Breast epithelium (tissue), 4 donors: ENCODE data around the gene PTPRA. TPM values are rescaled to one million over a fixed set of nuclear protein-coding genes. Genes with fewer than 3 reads are reported as not detected.

Source experiments
- DNase-seq, 2 donors: peaks; one replicate each; pipeline ENCODE4 v3.0.0-alpha.2; 2019; ENCODE audit warnings: low spot score in 2 of 2
- H3K27ac ChIP-seq, 2 donors: fragments of 200-600 bp; sonication (generic) in 1 of 2; one replicate each; pipeline ENCODE4 v1.5.1; 2016 to 2019; ENCODE audit warnings: mild to moderate bottlenecking in 1 of 2
- H3K27me3 ChIP-seq, 2 donors: fragments of 200-600 bp; sonication (generic) in 1 of 2; one replicate each; pipeline versions ENCODE4 v1.5.1 to v1.6.0; 2017 to 2019; ENCODE audit warnings: control low read depth in 1 of 2, mild to moderate bottlenecking in 1 of 2
- H3K36me3 ChIP-seq: fragments of 200-600 bp; one replicate; pipeline ENCODE4 v1.5.1; 2019
- H3K4me1 ChIP-seq, 2 donors: fragments of 200-600 bp; sonication (generic); one replicate each; pipeline ENCODE4 v1.5.1; 2016 to 2019; ENCODE audit warnings: control low read depth in 1 of 2
- H3K4me3 ChIP-seq, 3 donors: fragments of 200-600 bp; sonication (generic); 1 replicate in 2 of 3; 2 replicates in 1 of 3; pipeline ENCODE4 v1.5.1; 2016 to 2019; ENCODE audit warnings: mild to moderate bottlenecking in 3 of 3, moderate library complexity in 2 of 3
- H3K9me3 ChIP-seq, 2 donors: fragments of 200-600 bp; sonication (generic) in 1 of 2; one replicate each; pipeline ENCODE4 v1.5.1; 2016 to 2019; ENCODE audit warnings: control low read depth in 1 of 2
- POLR2A ChIP-seq: fragments of 450-650 bp; IDR thresholded peaks from one replicate; pipeline ENCODE4 v1.6.1; 2016; ENCODE audit warnings: antibody characterized with exemption, mild to moderate bottlenecking, moderate library complexity
- POLR2AphosphoS5 ChIP-seq, 3 donors: sonication (generic); formaldehyde crosslinking; IDR thresholded peaks; one replicate each; pipeline ENCODE4 v1.6.1; 2017; ENCODE audit warnings: antibody characterized with exemption in 3 of 3
- intact Hi-C: fragments of 100-400 bp; cut with DNase I; formaldehyde crosslinking; loops from one replicate; pipeline ENCODE4 v1.15.1; 2023; ENCODE audit warnings: low total_unique reads
- total RNA-seq, 3 donors: library from RNA; depleted of rRNA; stranded (reverse); fragments of >200 nt; gene quantifications; one replicate each; pipeline ENCODE4 v1.1.0, GENCODE V29; 2016
- TF ChIP-seq, protein P1 (sequence below), 3 donors: fragments of 450-650 bp; IDR thresholded peaks; one replicate each; pipeline ENCODE4 v1.5.1; 2016 to 2017; ENCODE audit warnings: antibody characterized with exemption in 3 of 3, mild to moderate bottlenecking in 3 of 3, moderate library complexity in 3 of 3

Gene PTPRA
- total RNA-seq, 3 donors from 2014 or later, result 89.1 to 102 (median 96.0) TPM

DNA sequence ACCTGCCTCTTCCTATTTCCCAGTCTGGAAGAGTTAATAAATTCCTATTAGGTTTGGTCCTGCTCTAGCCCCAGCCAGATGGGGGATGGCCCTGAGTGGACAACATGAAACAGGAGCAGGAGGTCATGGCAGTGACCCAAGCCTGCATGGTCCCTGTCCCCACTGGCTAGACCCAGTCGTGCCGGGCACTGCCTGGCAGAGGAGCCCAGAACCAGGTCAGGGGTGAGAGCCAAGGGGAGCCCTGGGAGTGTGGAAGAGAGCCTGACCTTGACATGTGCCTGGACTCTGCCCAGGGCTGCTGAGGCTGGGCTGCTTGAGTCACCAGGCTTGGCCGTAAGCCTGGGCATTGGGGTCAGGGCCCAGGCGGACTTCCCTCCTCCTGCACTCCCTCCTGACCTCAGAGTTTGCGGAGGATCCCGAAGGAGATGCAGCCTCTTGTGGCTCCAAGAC, 207.7 kb downstream of the PTPRA start:
- Histone ChIP-seq H3K27ac (no peak overlapping the region), H3K27me3 (peaks cover 3 to 18% of the 10 kb centered on the region in 2 donors), H3K36me3 (no peaks in the 10 kb centered on the region), H3K4me3 (no peak overlapping the region), H3K9me3 (no peaks in the 10 kb centered on the region), H3K4me1 (no peaks in the 10 kb centered on the region)
- TF ChIP-seq POLR2AphosphoS5 (IDR thresholded peaks at IDR 0.05) (no peak), POLR2A (no peak)
- TF ChIP-seq, protein P1, sequence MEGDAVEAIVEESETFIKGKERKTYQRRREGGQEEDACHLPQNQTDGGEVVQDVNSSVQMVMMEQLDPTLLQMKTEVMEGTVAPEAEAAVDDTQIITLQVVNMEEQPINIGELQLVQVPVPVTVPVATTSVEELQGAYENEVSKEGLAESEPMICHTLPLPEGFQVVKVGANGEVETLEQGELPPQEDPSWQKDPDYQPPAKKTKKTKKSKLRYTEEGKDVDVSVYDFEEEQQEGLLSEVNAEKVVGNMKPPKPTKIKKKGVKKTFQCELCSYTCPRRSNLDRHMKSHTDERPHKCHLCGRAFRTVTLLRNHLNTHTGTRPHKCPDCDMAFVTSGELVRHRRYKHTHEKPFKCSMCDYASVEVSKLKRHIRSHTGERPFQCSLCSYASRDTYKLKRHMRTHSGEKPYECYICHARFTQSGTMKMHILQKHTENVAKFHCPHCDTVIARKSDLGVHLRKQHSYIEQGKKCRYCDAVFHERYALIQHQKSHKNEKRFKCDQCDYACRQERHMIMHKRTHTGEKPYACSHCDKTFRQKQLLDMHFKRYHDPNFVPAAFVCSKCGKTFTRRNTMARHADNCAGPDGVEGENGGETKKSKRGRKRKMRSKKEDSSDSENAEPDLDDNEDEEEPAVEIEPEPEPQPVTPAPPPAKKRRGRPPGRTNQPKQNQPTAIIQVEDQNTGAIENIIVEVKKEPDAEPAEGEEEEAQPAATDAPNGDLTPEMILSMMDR (IDR thresholded peaks at IDR 0.05), result no peak
- intact Hi-C loops, result no loop called here
- DNase-seq, result no peak

DNA sequence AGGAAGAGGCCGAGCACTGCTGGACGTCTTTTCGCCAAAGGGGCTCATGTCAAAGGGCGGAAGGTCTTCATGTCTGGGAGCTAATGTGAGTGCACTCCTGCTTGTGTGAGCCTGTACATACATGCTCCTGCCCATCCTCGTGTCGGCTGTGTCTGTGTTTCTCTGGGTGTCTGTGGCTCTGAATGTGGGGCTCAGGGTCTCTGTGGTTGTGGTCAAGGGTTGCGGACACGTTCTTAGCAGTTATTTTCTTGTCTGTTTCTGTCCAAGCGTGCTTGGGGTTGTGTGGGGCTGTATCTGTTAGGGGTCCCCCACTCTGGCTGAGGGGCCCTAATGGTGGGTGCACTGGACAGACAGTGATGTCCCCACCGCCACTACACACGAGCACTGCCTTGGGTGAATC, 208.4 kb downstream of the PTPRA start:
- TF ChIP-seq POLR2A (no peak), POLR2AphosphoS5 (IDR thresholded peaks at IDR 0.05) (no peak)
- TF ChIP-seq, protein P1 (IDR thresholded peaks at IDR 0.05), result no peak
- no peaks in the 10 kb centered on the region for H3K9me3 ChIP-seq
- H3K36me3 ChIP-seq, result no peaks in the 10 kb centered on the region
- no peak overlapping the region for H3K27ac ChIP-seq
- no peak overlapping the region for H3K4me3 ChIP-seq
- intact Hi-C loops, result no loop called here
- no peaks in the 10 kb centered on the region for H3K4me1 ChIP-seq
- H3K27me3 ChIP-seq, result peaks cover 3 to 18% of the 10 kb centered on the region in 2 donors
- no peak for DNase-seq

DNA sequence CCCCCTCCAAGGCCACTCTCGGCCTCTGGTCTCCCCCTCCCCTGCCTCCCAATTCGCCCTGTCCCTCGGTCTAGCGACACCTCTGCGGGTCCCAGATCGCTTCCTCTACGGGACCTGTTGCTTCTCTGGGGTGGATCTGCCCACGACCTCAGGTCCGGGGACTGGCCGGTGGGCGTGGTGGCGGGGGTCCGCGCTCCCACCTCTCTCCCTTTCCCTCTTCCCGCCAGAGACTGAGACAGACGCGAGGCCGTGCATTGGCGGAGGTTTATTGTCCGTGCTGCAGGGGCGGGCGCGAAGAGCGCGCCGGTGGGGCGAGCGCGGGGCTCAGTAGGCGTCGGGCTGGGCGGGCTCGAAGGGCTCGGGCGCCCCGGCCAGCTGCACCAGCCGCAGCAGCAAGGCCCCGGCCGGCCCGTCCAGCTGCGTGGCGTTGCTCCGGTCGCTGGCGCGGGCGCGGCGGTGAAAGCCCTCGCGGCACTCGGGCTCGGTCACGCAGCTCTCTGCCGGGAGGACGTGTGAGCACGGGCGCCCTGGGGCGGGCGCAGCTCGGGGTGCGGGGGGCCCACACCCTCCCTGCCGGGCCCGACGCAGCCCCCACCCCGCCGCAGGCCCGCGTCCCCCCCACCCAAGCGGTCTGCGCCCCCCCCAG, 209.1 kb downstream of the PTPRA start:
- H3K4me3 ChIP-seq, result peak overlapping the region; percentile 17 to 71 (median 46)
- intact Hi-C loops, result no loop called here
- H3K27me3 ChIP-seq, result peaks cover 3 to 18% of the 10 kb centered on the region in 2 donors
- H3K9me3 ChIP-seq, result no peaks in the 10 kb centered on the region
- DNase-seq, result no peak
- H3K36me3 ChIP-seq, result no peaks in the 10 kb centered on the region
- TF ChIP-seq POLR2AphosphoS5 (IDR thresholded peaks at IDR 0.05) (no peak), POLR2A (no peak)
- TF ChIP-seq, protein P1 (IDR thresholded peaks at IDR 0.05), result no peak
- H3K4me1 ChIP-seq, result no peaks in the 10 kb centered on the region
- no peak overlapping the region for H3K27ac ChIP-seq

DNA sequence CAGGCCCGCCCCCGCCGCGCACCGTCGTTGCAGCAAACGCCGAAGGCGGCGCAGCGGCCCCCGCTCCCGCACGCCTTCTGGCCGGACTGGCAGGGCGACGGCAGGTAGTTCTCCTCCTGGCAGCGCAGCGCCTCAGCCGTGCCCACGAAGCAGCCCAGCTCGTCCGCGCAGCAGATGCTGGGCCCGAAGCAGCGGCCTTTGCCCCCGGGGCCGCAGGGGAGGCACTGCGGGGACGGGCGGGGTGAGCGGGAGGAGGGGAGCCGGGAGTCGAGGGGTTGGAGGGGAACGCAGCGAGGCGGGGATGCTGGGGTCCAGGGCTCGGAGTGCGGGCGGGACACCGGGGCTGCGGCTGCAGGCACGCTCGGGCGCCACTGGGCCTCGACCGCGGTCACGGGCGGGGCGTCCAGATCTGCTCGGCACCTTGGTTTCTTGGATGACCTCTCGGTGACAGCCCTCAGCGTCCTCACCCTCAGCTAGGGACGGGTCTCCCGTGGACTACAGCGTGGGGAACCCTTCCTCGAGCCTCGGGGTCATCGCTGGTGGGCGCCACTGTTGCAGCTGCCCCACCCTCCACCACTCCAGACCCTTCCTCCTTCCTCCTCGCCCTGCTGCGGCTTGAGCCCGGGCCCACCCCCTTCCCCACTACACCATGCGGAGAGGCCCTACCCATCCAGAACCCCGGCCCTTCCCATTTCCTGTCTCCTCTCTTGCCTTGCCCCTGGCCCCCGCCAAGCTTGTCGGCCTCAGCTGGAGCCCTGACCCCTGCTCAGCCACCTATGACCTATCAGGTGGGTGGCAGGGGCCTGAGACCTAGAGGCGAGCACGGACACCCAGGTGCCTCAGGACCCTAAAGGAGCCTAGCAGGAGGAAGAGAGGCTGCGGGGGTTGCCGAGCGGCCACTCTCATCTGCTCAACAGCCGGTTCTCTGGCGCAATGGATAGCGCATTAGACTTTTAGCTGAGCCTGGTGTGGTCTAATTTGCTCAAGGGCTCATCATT, 210.0 kb downstream of the PTPRA start:
- intact Hi-C loops, result no loop called here
- H3K36me3 ChIP-seq, result no peaks in the 10 kb centered on the region
- TF ChIP-seq POLR2AphosphoS5 (IDR thresholded peaks at IDR 0.05), result no peak
- TF ChIP-seq POLR2A, result no peak
- TF ChIP-seq, protein P1 (IDR thresholded peaks at IDR 0.05), result no peak
- H3K27ac ChIP-seq, result no peak overlapping the region
- H3K4me1 ChIP-seq, result no peaks in the 10 kb centered on the region
- DNase-seq, result no peak
- no peaks in the 10 kb centered on the region for H3K9me3 ChIP-seq
- peaks cover 3 to 18% of the 10 kb centered on the region in 2 donors for H3K27me3 ChIP-seq
- H3K4me3 ChIP-seq, result peak overlapping the region in 2 of 3 donors; percentile 46 to 71
